ENCODE data around the gene GRWD1.

GRCh38 chr19:48444129-48444935 lies 1.5 kb upstream of the GRWD1 start:
- no peak for TF ChIP-seq CTCF (conservative IDR thresholded peaks at IDR 0.05; ENCODE audit: low read depth, low read length)
- TF ChIP-seq SMC3 (IDR thresholded peaks at IDR 0.05; ENCODE audit: low read depth, low read length): no peak
- no peak for TF ChIP-seq BHLHE40 (IDR thresholded peaks at IDR 0.05; ENCODE audit: low read depth, low read length)
- TF ChIP-seq RAD21 (IDR thresholded peaks at IDR 0.05; ENCODE audit: low read length): no peak
- no peak for TF ChIP-seq RFX5 (IDR thresholded peaks at IDR 0.05; ENCODE audit: low read depth, low read length)
- no peak for TF ChIP-seq POLR2A (IDR thresholded peaks at IDR 0.05; ENCODE audit: low read depth, low read length)
- no peak for TF ChIP-seq USF2 (IDR thresholded peaks at IDR 0.05; ENCODE audit: low read depth, low read length)
